Left ventricle myocardium inferior (tissue), 1 donor: Measurements from ENCODE around the gene PRKAG1. TPM values are rescaled to one million over a fixed set of nuclear protein-coding genes. Genes with fewer than 3 reads are reported as not detected.

Experiments used
- DNase-seq: peaks from one replicate; pipeline ENCODE4 v3.0.0-alpha.2; 2020
- H3K27ac ChIP-seq: fragments of 200-600 bp; replicated peaks from 2 replicates; pipeline ENCODE4 v1.8.0; 2021
- H3K27me3 ChIP-seq: fragments of 200-600 bp; 2 replicates; pipeline ENCODE4 v1.8.0; 2021; ENCODE audit warnings: low read depth
- H3K36me3 ChIP-seq: fragments of 200-600 bp; 2 replicates; pipeline ENCODE4 v1.8.0; 2021
- H3K4me1 ChIP-seq: fragments of 200-600 bp; 2 replicates; pipeline ENCODE4 v1.8.0; 2021
- H3K4me3 ChIP-seq: fragments of 200-600 bp; 2 replicates; pipeline ENCODE4 v1.8.0; 2021; ENCODE audit warnings: mild to moderate bottlenecking, moderate library complexity
- H3K9me3 ChIP-seq: fragments of 200-600 bp; replicated peaks from 2 replicates; pipeline ENCODE4 v1.8.0; 2021
- CTCF ChIP-seq: fragments of 200-600 bp; IDR thresholded peaks from 2 replicates; pipeline ENCODE4 v1.8.0; 2021; ENCODE audit warnings: antibody characterized with exemption, mild to moderate bottlenecking, borderline replicate concordance
- intact Hi-C: fragments of 100-400 bp; cut with micrococcal nuclease; formaldehyde crosslinking; loops from one replicate; pipeline ENCODE4 v1.11.0; 2022
- total RNA-seq: library from RNA; stranded (reverse); fragmentation: NEBNext Ultra II Directional; extraction: Animal tissue kit (Norgen Biotek cat#: 25700); gene quantifications from one replicate; pipeline ENCODE4 v1.2.1, GENCODE V29; 2021
- donor health status: DM: no; HTN: yes; CAD: no; lungs with severe emphysema.

The PRKAG1 gene
- total RNA-seq, 1 donor from 2014 or later: 104 TPM

- no peak for TF ChIP-seq CTCF
- Histone ChIP-seq H3K27me3 (no peaks in the 10 kb centered on the region), H3K36me3 (peaks cover 80% of the 10 kb centered on the region), H3K9me3 (no peaks in the 10 kb centered on the region), H3K27ac (no peak overlapping the region), H3K4me1 (peaks cover 26% of the 10 kb centered on the region), H3K4me3 (no peak overlapping the region)
- intact Hi-C loops: no loop called here
- no peak for DNase-seq
Observed at GRCh38 chr12:49051777-49052438, 33.3 kb upstream of the PRKAG1 start.

- intact Hi-C loops: no loop called here
- H3K36me3 ChIP-seq: peaks cover 85% of the 10 kb centered on the region
- H3K27ac ChIP-seq: no peak overlapping the region
- H3K4me1 ChIP-seq: peaks cover 20% of the 10 kb centered on the region
- H3K9me3 ChIP-seq: no peaks in the 10 kb centered on the region
- TF ChIP-seq CTCF: no peak
- no peak for DNase-seq
- H3K4me3 ChIP-seq: no peak overlapping the region
- no peaks in the 10 kb centered on the region for H3K27me3 ChIP-seq
Observed at GRCh38 chr12:49051373-49051764, 32.8 kb upstream of the PRKAG1 start.

GRCh38 chr12:49050507-49051372 lies 32.2 kb upstream of the PRKAG1 start:
- no peaks in the 10 kb centered on the region for H3K9me3 ChIP-seq
- intact Hi-C loops: no loop called here
- TF ChIP-seq CTCF: no peak
- H3K27me3 ChIP-seq: no peaks in the 10 kb centered on the region
- no peak overlapping the region for H3K27ac ChIP-seq
- no peak overlapping the region for H3K4me3 ChIP-seq
- peaks cover 92% of the 10 kb centered on the region for H3K36me3 ChIP-seq
- H3K4me1 ChIP-seq: peaks cover 14% of the 10 kb centered on the region
- no peak for DNase-seq

- intact Hi-C loops: no loop called here
- H3K4me1 ChIP-seq: peaks cover 3% of the 10 kb centered on the region
- no peaks in the 10 kb centered on the region for H3K9me3 ChIP-seq
- H3K27me3 ChIP-seq: no peaks in the 10 kb centered on the region
- TF ChIP-seq CTCF: no peak
- no peak overlapping the region for H3K4me3 ChIP-seq
- no peak for DNase-seq
- peaks cover 100% of the 10 kb centered on the region for H3K36me3 ChIP-seq
- H3K27ac ChIP-seq: no peak overlapping the region
Observed at GRCh38 chr12:49049566-49050224, 31.1 kb upstream of the PRKAG1 start.

- no peak overlapping the region for H3K27ac ChIP-seq
- H3K4me1 ChIP-seq: no peaks in the 10 kb centered on the region
- intact Hi-C loops: no loop called here
- TF ChIP-seq CTCF: no peak
- H3K9me3 ChIP-seq: no peaks in the 10 kb centered on the region
- H3K27me3 ChIP-seq: no peaks in the 10 kb centered on the region
- no peak overlapping the region for H3K4me3 ChIP-seq
- DNase-seq: no peak
- H3K36me3 ChIP-seq: peaks cover 100% of the 10 kb centered on the region
Observed at GRCh38 chr12:49048953-49049352, 30.4 kb upstream of the PRKAG1 start.
